ENCODE measurements around the gene NAB1. TPM values are rescaled to one million over a fixed set of nuclear protein-coding genes. Genes with fewer than 3 reads are reported as not detected.

NAB1 gene
- total RNA-seq, 2 experiments from 2014 or later: 23.0 to 24.8 TPM

DNA sequence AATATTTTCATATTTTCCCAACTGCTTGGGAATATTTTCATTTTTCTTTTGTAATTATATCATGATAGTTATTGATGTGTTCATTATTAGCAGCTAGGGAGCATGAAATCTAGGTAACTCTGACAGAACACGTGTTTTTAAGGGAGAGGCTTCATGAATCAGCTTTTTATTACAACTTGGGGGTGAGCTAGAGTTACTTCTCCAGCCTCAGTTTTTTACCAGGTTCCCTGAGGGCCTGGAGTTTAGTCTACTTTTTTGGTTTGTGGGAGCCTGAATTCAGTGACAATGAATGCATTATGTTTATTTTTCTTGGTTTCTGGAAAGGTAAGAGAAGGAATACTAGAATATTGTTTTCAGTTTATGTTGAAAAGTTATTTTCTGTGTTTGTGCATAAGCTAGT is 18.0 kb downstream of the NAB1 start:
- TF ChIP-seq, protein P1, sequence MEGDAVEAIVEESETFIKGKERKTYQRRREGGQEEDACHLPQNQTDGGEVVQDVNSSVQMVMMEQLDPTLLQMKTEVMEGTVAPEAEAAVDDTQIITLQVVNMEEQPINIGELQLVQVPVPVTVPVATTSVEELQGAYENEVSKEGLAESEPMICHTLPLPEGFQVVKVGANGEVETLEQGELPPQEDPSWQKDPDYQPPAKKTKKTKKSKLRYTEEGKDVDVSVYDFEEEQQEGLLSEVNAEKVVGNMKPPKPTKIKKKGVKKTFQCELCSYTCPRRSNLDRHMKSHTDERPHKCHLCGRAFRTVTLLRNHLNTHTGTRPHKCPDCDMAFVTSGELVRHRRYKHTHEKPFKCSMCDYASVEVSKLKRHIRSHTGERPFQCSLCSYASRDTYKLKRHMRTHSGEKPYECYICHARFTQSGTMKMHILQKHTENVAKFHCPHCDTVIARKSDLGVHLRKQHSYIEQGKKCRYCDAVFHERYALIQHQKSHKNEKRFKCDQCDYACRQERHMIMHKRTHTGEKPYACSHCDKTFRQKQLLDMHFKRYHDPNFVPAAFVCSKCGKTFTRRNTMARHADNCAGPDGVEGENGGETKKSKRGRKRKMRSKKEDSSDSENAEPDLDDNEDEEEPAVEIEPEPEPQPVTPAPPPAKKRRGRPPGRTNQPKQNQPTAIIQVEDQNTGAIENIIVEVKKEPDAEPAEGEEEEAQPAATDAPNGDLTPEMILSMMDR (IDR thresholded peaks at IDR 0.05): no peak
- ATAC-seq (no peak), DNase-seq (no peak)
- Mint-ChIP-seq H3K36me3 (ENCODE audit: low read depth) (peaks cover 19% of the 10 kb centered on the region), H3K4me3 (no peak overlapping the region), H3K4me1 (ENCODE audit: low read depth) (peaks cover 25% of the 10 kb centered on the region), H3K27me3 (no peaks in the 10 kb centered on the region), H3K9me3 (peaks cover 4% of the 10 kb centered on the region), H3K27ac (no peak overlapping the region)
- ChIA-PET POLR2A (interaction anchor here (0.7 to 1.4 kb wide), 4 partner anchors 10 to 215 kb away, joined by 3 to 4 read pairs (median 4); partner anchors contain the start of gene GLS), CTCF (interaction anchor here (0.9 to 1.7 kb wide), 4 partner anchors 10 to 16 kb away, joined by 3 to 6 read pairs (median 4); no protein-coding TSS in a partner anchor)
- intact Hi-C loops (cut with micrococcal nuclease): no loop called here

DNA sequence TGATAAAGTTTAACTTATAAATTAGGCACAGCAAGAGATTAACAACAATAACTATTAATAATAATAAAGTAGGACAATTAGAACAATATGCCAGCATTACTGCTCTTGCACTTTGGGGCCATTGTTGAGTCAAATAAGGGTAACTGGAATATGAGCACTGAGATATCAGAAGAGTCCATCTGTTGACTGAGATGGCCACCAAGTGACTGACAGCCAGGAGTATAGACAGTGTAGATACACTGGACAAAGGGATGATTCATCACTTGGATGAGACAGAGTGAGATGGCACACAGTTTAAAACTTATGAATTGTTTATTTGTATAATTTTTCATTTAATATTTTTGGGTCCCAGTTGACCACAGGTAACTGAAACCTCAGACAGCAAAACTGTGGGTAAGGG is 20.0 kb downstream of the NAB1 start:
- Mint-ChIP-seq H3K4me1 (ENCODE audit: low read depth) (peaks cover 20% of the 10 kb centered on the region), H3K27me3 (no peaks in the 10 kb centered on the region), H3K36me3 (ENCODE audit: low read depth) (peaks cover 26% of the 10 kb centered on the region), H3K4me3 (no peak overlapping the region), H3K27ac (no peak overlapping the region), H3K9me3 (peaks cover 4% of the 10 kb centered on the region)
- CTCF ChIA-PET: no interaction called here
- POLR2A ChIA-PET: no interaction called here
- TF ChIP-seq, protein P1 (IDR thresholded peaks at IDR 0.05): no peak
- DNase-seq (no peak), ATAC-seq (no peak)
- intact Hi-C loops (cut with micrococcal nuclease): no loop called here

DNA sequence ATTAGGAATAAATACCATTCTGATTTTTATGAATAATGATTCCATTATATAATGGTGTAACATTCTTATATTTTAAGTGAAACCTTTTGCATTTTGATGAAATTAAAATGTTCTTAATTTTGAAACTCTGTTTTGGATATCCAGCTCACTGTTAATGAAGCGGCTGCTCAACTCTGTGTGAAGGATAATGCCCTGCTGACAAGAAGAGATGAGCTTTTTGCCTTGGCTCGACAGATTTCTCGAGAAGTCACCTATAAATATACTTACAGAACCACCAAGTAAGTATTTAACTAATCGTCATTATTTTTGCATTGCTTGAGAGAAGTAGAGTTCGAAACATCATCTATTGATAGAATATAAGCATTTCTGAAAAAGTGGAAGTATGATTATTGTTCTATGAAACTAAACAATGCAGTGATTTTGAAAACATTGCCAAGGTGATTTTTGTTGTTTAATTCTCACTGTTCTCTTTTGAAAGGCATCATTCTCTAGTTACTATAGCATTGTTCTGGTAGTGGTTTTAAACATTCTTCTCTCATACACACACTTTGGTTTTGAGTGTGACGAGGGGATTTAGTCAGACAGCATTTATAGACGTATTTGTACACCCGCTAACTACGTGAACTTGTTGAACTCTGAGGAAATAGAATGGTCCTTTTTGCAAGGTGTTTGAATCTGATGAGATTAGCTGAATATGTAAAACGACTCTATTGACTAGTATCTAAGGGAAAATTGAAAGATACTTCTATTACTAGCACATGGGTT is 21.5 kb downstream of the NAB1 start:
- TF ChIP-seq, protein P1 (IDR thresholded peaks at IDR 0.05): no peak
- peaks cover 32% of the 10 kb centered on the region for H3K36me3 Mint-ChIP-seq (ENCODE audit: low read depth)

DNA sequence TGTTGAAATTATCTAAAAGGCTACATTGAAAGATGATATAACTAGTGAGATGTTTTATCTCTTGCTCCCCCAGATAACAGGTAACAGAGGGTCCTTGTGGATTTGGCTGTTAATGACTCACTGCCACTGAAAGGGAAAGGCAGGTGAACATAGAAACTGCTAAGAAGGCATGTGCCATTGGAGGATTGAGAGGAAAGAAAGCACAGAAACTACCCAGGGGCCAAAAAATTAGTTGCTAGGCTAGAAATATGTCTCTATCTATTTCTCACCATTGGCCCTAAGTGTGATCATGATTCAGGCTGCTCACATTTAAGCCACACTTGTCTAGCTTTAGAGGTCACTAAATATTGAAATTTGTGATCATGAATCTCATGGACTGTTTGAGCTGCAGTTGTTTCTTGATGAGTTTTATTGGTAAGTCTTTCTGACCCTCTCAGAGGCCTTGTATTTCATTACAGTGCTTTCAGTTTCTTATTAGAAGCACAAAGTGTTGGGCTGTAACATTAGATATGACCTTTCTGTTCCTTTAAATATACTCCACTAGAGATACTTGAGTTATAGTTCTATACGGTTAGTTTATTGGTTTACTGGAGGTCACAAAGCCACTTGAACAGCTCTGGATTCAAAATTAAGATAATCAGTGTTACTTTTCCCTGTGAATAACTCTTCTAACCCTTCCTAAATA is 26.2 kb downstream of the NAB1 start:
- Mint-ChIP-seq H3K4me3 (peak overlapping the region; percentile 28), H3K27me3 (no peaks in the 10 kb centered on the region), H3K27ac (peak overlapping the region; percentile 88), H3K4me1 (ENCODE audit: low read depth) (peaks cover 59% of the 10 kb centered on the region), H3K36me3 (ENCODE audit: low read depth) (peaks cover 43% of the 10 kb centered on the region), H3K9me3 (no peaks in the 10 kb centered on the region)
- no peak for DNase-seq
- TF ChIP-seq, protein P1 (IDR thresholded peaks at IDR 0.05): no peak
- intact Hi-C loops (cut with micrococcal nuclease): loop anchor here (10.0 kb wide), 1 partner anchor 270 kb away; the partner anchor contains the start of gene MFSD6
- ATAC-seq: peak; percentile 11
- ChIA-PET POLR2A (interaction anchor here (1.7 kb wide), 1 partner anchor 25 kb away, joined by 8 read pairs; no protein-coding TSS in a partner anchor), CTCF (interaction anchor here (1.4 to 1.7 kb wide), 2 partner anchors 22 to 40 kb away, joined by 3 to 4 read pairs; no protein-coding TSS in a partner anchor)

More for the DNA sequence above, 21.5 kb downstream of the NAB1 start:
- DNase-seq (no peak), ATAC-seq (peak; percentile 49)
- Mint-ChIP-seq H3K4me3 (no peak overlapping the region), H3K9me3 (peaks cover 2% of the 10 kb centered on the region), H3K27ac (no peak overlapping the region), H3K4me1 (ENCODE audit: low read depth) (peaks cover 31% of the 10 kb centered on the region), H3K27me3 (no peaks in the 10 kb centered on the region)
- intact Hi-C loops (cut with micrococcal nuclease): loop anchor here (10.0 kb wide), 1 partner anchor 266 kb away; the partner anchor contains the start of gene MFSD6
- CTCF ChIA-PET: no interaction called here
- POLR2A ChIA-PET: no interaction called here

All from activated CD8-positive, alpha-beta T cell treated with anti-CD3 and anti-CD28 coated beads for 36 hours (primary cell).